ENCODE data around the gene PEX11B. TPM values are rescaled to one million over a fixed set of nuclear protein-coding genes. Genes with fewer than 3 reads are reported as not detected.

Gene PEX11B
- total and polyA plus RNA-seq, 2 experiments from 2014 or later, result 7.4 to 9.1 TPM

- TF ChIP-seq CTCF (conservative IDR thresholded peaks at IDR 0.05; ENCODE audit: low read depth in 2 of 2) (no peak), POLR2AphosphoS5 (IDR thresholded peaks at IDR 0.05; ENCODE audit: low read depth) (no peak; the same call in 1 of the 2 replicates), ETS1 (IDR thresholded peaks at IDR 0.05) (no peak)
These were observed 46.7 kb upstream of the PEX11B start (continued) for GRCh38 chr1:145965119-145965744.

- H3K9me2 ChIP-seq (ENCODE audit: insufficient read depth), result no peaks in the 10 kb centered on the region
- peak within 1 kb of the TSS; percentile 38; the same call in 1 of the 2 replicates for H3K27ac Mint-ChIP-seq
- peaks cover 45% of the 10 kb centered on the region for H3K27me3 ChIP-seq (ENCODE audit: insufficient read depth)
- 0 out of 2 replicates have a peak, but pooled peaks cover 4% of the 10 kb centered on the region for H3F3A ChIP-seq (replicated peaks; ENCODE audit: low read depth)
- peaks cover 19% of the 10 kb centered on the region for H3K4me1 Mint-ChIP-seq
- H3K79me2 ChIP-seq (replicated peaks; ENCODE audit: insufficient read depth), result no peaks in the 10 kb centered on the region
- H3K27me3 Mint-ChIP-seq (ENCODE audit: insufficient read depth, low read depth, poor library complexity), result peaks cover 50% of the 10 kb centered on the region
- peak within 1 kb of the TSS; percentile 76 for H3K4me2 ChIP-seq
- peaks cover 7% of the 10 kb centered on the region for H3K9me3 Mint-ChIP-seq
- peak within 1 kb of the TSS; percentile 72 for H2AFZ ChIP-seq
- peak within 1 kb of the TSS; percentile 90 for H3K4me3 ChIP-seq
- peaks cover 3% of the 10 kb centered on the region; the same call in 2 of the 3 replicates for H3K36me3 Mint-ChIP-seq (ENCODE audit: low read depth)
- peak; percentile 77 for ATAC-seq
- no peaks in the 10 kb centered on the region for H3K36me3 ChIP-seq (ENCODE audit: insufficient read depth)
- TF ChIP-seq POLR2AphosphoS5 (IDR thresholded peaks at IDR 0.05; ENCODE audit: low read depth) (peak; percentile 69), ZNF331 (CRISPR knock-in tag; IDR thresholded peaks at IDR 0.05; ENCODE audit: low read depth) (no peak)
- peak; percentile 99 for DNase-seq (ENCODE audit: low spot score)
- no peak within 1 kb of the TSS for H3K27ac ChIP-seq (ENCODE audit: low read depth)
- peaks cover 23% of the 10 kb centered on the region for H3K4me1 ChIP-seq (ENCODE audit: insufficient read depth)
- H3K4me3 Mint-ChIP-seq, result peak within 1 kb of the TSS; percentile 92
- H4K20me1 ChIP-seq (replicated peaks; ENCODE audit: insufficient read depth), result no peaks in the 10 kb centered on the region
These were observed 46.0 kb upstream of the PEX11B start, which contains the start of the genes ANKRD34A and POLR3GL for GRCh38 chr1:145964328-145965118. Gene ANKRD34A, minus strand, starts transcription at chr1:145964575. Its CDS starts 2,816 bp downstream, at chr1:145961759. Gene POLR3GL, plus strand, starts transcription at chr1:145964690. Its CDS starts 10,176 bp downstream, at chr1:145974866.

- peak overlapping the region; percentile 92 for H3K4me3 Mint-ChIP-seq
- Histone ChIP-seq H4K20me1 (replicated peaks; ENCODE audit: insufficient read depth) (no peaks in the 10 kb centered on the region), H2AFZ (no peak overlapping the region; the same call in 1 of the 2 replicates), H3K9me2 (ENCODE audit: insufficient read depth) (no peaks in the 10 kb centered on the region), H3K79me2 (replicated peaks; ENCODE audit: insufficient read depth) (no peaks in the 10 kb centered on the region), H3K4me2 (peak overlapping the region; percentile 93), H3F3A (replicated peaks; ENCODE audit: low read depth) (0 out of 2 replicates have a peak, but pooled peaks cover 4% of the 10 kb centered on the region), H3K36me3 (ENCODE audit: insufficient read depth) (no peaks in the 10 kb centered on the region), H3K27ac (ENCODE audit: low read depth) (no peak overlapping the region), H3K4me3 (peak overlapping the region; percentile 90), H3K27me3 (ENCODE audit: insufficient read depth) (peaks cover 56% of the 10 kb centered on the region), H3K4me1 (ENCODE audit: insufficient read depth) (peaks cover 23% of the 10 kb centered on the region)
- H3K27me3 Mint-ChIP-seq (ENCODE audit: insufficient read depth, low read depth, poor library complexity), result peaks cover 59% of the 10 kb centered on the region
- peaks cover 3% of the 10 kb centered on the region; the same call in 2 of the 3 replicates for H3K36me3 Mint-ChIP-seq (ENCODE audit: low read depth)
- H3K9me3 Mint-ChIP-seq, result peaks cover 7% of the 10 kb centered on the region
- H3K27ac Mint-ChIP-seq, result no peak overlapping the region
- ATAC-seq (no peak), DNase-seq (ENCODE audit: low spot score) (no peak)
- H3K4me1 Mint-ChIP-seq, result peaks cover 22% of the 10 kb centered on the region
- TF ChIP-seq EZH2phosphoT487 (IDR thresholded peaks at IDR 0.05; ENCODE audit: unreplicated experiment), result no peak
- no peak for TF ChIP-seq ZNF462 (CRISPR knock-in tag; IDR thresholded peaks at IDR 0.05)
These were observed 44.9 kb upstream of the PEX11B start for GRCh38 chr1:145963265-145964019.
